ENCODE results near the gene ITPR2. TPM values are rescaled to one million over a fixed set of nuclear protein-coding genes. Genes with fewer than 3 reads are reported as not detected.

The ITPR2 gene
- total RNA-seq, 2 experiments from 2014 or later, result 28.8 to 29.9 TPM

DNA sequence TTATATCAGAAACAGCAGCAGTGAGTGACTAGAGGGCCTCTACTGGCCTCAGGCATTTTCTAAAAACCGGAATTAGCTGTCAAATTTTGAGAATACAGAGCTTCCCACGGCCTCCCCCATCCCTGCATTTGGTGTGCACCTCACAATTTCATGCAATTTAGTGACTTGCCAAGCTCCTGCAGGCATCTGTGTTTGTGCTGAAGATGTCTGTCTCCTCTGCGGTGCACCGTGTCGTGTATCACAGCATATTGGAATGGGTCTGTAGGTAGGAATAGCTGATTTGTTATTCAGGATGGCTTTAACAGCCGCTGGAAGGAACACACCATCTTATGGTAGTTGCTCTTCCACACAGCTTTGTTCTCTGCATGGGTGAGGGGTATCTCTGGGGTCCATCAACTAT lies 497.3 kb downstream of the ITPR2 start:
- H3K36me3 ChIP-seq (ENCODE audit: insufficient read depth, low read length), result peaks cover 15% of the 10 kb centered on the region
- no peak for DNase-seq
- Mint-ChIP-seq H3K27me3 (no peaks in the 10 kb centered on the region), H3K9me3 (peaks cover 10% of the 10 kb centered on the region), H3K27ac (no peak overlapping the region), H3K36me3 (ENCODE audit: low read depth) (peaks cover 67% of the 10 kb centered on the region), H3K4me3 (no peak overlapping the region), H3K4me1 (ENCODE audit: low read depth) (no peaks in the 10 kb centered on the region)
- TF ChIP-seq CTCF (IDR thresholded peaks at IDR 0.05), result no peak
- intact Hi-C loops (cut with DNase I, micrococcal nuclease), result no loop called here
- ChIA-PET POLR2A (no interaction called here), CTCF (no interaction called here)
- no peak for ATAC-seq (ENCODE audit: poor library complexity)
- H3K27ac ChIP-seq (ENCODE audit: low read depth in 1 of 2, low read length in 2 of 2), result no peak overlapping the region
- no peaks in the 10 kb centered on the region for H3K4me1 ChIP-seq (ENCODE audit: insufficient read depth, low read length)
- H3K9me3 ChIP-seq (ENCODE audit: control insufficient read depth in 1 of 2, insufficient read depth in 1 of 2, low read length in 2 of 2), result peaks cover 13 to 21% of the 10 kb centered on the region in 2 experiments
- no peak overlapping the region for H3K4me3 ChIP-seq (ENCODE audit: low read length)
- H3K27me3 ChIP-seq (ENCODE audit: control insufficient read depth in 1 of 2, insufficient read depth in 2 of 2, low read length in 2 of 2), result no peaks in the 10 kb centered on the region

GRCh38 chr12:26334621-26335124 lies 498.3 kb downstream of the ITPR2 start:
- Mint-ChIP-seq H3K27me3 (no peaks in the 10 kb centered on the region), H3K4me1 (ENCODE audit: low read depth) (no peaks in the 10 kb centered on the region), H3K9me3 (peaks cover 10% of the 10 kb centered on the region), H3K36me3 (ENCODE audit: low read depth) (peaks cover 57% of the 10 kb centered on the region), H3K27ac (no peak overlapping the region), H3K4me3 (no peak overlapping the region)
- Histone ChIP-seq H3K27ac (ENCODE audit: low read depth in 1 of 2, low read length in 2 of 2) (no peak overlapping the region), H3K27me3 (ENCODE audit: control insufficient read depth in 1 of 2, insufficient read depth in 2 of 2, low read length in 2 of 2) (no peaks in the 10 kb centered on the region), H3K36me3 (ENCODE audit: insufficient read depth, low read length) (peaks cover 7% of the 10 kb centered on the region), H3K9me3 (ENCODE audit: control insufficient read depth in 1 of 2, insufficient read depth in 1 of 2, low read length in 2 of 2) (peaks cover 13 to 21% of the 10 kb centered on the region in 2 experiments), H3K4me1 (ENCODE audit: insufficient read depth, low read length) (no peaks in the 10 kb centered on the region), H3K4me3 (ENCODE audit: low read length) (no peak overlapping the region)
- intact Hi-C loops (cut with DNase I, micrococcal nuclease), result no loop called here
- ChIA-PET POLR2A (no interaction called here), CTCF (no interaction called here)
- TF ChIP-seq CTCF (IDR thresholded peaks at IDR 0.05), result no peak
- ATAC-seq (ENCODE audit: poor library complexity) (no peak), DNase-seq (peak in 2 of 14 experiments; percentile 8 to 48)

DNA sequence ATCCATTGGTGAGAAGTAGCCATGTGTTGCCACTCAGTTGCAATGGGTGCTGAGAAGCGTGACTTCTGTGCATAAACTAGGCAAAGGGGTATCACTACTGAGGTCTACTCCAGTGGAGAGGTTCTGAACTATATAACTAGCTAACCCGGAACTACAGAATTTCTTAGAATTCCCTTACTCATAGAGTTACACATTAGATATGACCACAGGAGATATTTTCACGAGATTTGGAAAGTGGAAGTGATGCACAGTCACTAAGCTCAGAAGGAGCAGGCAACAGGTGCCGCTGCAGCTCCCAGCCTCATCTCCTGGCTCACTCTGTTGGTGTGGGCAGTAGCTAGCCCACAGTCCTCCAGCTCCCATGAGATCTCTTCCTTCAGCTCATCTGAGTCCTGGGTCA lies 501.0 kb downstream of the ITPR2 start:
- CTCF ChIA-PET, result no interaction called here
- POLR2A ChIA-PET, result interaction anchor here (0.6 kb wide), 1 partner anchor 19 kb away, joined by 3 read pairs; no protein-coding TSS in a partner anchor
- Histone ChIP-seq H3K4me1 (ENCODE audit: insufficient read depth, low read length) (no peaks in the 10 kb centered on the region), H3K36me3 (ENCODE audit: insufficient read depth, low read length) (no peaks in the 10 kb centered on the region), H3K9me3 (ENCODE audit: control insufficient read depth in 1 of 2, insufficient read depth in 1 of 2, low read length in 2 of 2) (peaks cover 18 to 21% of the 10 kb centered on the region in 2 experiments), H3K27ac (ENCODE audit: low read depth in 1 of 2, low read length in 2 of 2) (no peak overlapping the region), H3K27me3 (ENCODE audit: control insufficient read depth in 1 of 2, insufficient read depth in 2 of 2, low read length in 2 of 2) (no peaks in the 10 kb centered on the region), H3K4me3 (ENCODE audit: low read length) (no peak overlapping the region)
- ATAC-seq (ENCODE audit: poor library complexity) (no peak), DNase-seq (no peak)
- intact Hi-C loops (cut with DNase I, micrococcal nuclease), result no loop called here
- H3K27ac Mint-ChIP-seq, result no peak overlapping the region
- peaks cover 30% of the 10 kb centered on the region for H3K36me3 Mint-ChIP-seq (ENCODE audit: low read depth)
- TF ChIP-seq CTCF (IDR thresholded peaks at IDR 0.05), result no peak
- no peak overlapping the region for H3K4me3 Mint-ChIP-seq
- H3K9me3 Mint-ChIP-seq, result peaks cover 10% of the 10 kb centered on the region
- no peaks in the 10 kb centered on the region for H3K27me3 Mint-ChIP-seq
- no peaks in the 10 kb centered on the region for H3K4me1 Mint-ChIP-seq (ENCODE audit: low read depth)
